ENCODE measurements around the gene HDLBP. TPM values are rescaled to one million over a fixed set of nuclear protein-coding genes. Genes with fewer than 3 reads are reported as not detected.
"Not testable (repeated sequence)": the region's sequence is repeated elsewhere in the genome, so short reads cannot be mapped to it uniquely, and the experiment has no call there.

The HDLBP gene
- polyA plus RNA-seq, 12 donors = 322 to 777 (median 352) TPM

DNA sequence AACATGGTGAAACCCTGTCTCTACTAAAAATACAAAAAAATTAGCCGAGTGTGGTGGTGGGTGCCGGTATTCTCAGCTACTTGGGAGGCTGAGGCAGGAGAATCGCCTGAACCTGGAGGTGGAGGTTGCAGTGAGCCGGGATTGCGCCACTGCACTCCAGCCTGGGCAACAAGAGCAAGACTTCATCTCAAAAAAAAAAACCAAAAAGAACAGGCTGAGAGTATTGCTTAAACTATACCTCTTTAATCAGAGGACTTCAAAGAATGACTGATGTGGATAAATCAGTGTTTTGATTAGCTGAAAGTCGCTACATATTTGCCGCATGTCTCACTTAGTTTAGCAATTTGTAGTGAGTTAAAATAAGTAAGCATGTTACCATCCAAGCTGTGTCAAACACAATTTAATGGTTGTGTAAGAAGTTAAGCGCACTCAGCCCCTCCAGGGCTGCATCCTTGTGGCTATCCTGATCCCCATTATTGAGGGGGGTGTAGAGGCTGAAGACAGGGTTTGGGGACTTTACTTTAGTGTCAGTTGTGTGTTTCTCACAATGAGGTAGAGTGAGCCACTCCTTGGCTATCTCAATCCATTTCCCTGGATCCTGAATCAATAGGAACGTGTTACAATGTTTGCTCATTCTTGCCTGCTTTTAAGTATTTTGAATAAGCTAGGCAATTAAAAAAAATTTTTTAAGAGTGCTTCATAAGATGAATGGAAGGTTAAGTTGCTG is 29.6 kb upstream of the HDLBP start:
- DNase-seq = no peak

DNA sequence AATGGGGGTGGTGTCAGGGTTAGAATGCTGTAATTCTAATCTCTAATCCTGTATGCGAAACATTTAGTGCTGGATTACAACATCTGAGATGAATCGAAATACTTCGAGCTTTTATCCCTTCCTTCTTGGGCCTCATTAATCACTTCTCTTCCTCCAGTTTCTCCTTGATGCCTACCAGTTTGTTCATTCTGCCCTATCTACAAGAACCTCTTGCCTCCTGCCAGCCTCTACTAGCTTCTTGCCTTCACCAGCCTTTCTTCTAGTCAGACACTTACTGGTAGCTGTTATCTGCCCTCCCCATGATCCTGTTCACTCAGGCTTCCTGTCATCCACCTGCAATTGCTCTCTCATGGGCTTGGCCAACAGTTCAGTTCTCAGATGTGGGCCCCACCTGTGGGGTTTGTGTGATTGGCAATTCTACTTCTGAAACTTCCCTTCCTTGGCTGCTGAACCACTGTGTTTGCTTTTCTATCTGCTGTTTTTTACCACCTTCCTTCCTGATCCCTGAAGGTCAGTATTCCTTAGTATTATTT is 25.2 kb upstream of the HDLBP start:
- DNase-seq = no peak

DNA sequence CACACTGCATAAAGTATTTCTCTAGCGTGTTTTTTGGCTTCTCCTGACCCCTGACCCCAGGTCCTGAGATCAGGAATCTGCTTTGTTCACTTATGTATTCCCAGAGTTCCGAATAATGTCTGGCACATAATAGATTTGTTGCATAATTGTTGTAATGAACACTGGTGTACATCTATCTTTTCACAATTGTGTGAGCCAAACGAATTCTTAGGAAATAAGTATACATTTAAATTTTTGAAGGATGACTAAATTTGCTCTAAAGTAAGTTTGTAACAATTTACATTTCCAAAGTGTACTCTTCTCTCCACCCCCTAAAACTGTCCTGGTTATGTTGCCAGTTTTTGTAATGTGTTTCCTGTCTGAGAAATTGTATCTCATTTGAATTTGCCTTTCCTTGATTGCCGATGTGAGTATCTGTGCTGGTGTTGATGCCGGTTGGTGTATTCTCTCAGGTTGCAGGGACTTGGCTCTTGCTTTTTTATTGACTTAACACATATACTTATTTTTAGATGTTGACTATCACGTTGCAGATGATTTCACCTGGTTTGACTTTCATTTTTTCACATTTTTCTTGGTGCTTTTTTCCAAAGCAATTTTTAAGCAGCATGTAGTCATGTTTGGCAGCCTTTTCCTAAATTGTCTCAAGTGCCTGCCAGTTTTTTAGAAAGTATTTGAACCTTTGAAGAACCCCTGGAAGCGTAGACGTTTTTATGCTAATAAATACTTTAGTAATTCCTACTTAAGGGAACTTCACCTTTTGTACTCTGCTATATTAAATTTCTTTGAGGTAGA is 24.6 kb upstream of the HDLBP start:
- DNase-seq = no peak

DNA sequence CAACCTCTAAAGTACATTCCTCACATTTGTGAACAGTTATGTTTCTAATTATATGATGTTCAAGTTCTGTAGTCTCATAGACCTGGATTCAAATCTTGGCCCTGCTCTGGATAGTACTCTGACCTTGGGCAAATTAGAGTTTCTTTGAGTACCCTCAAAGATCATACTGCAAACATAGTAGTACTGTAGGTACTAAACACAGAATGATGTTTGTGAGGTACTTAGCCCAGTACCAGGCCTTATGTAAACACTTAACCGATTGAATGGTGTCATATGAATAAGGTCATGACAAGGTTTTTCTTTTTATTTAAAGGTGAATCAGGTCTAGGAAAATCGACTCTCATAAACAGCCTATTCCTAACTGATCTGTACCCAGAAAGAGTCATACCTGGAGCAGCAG is 19.3 kb upstream of the HDLBP start:
- DNase-seq = no peak

DNA sequence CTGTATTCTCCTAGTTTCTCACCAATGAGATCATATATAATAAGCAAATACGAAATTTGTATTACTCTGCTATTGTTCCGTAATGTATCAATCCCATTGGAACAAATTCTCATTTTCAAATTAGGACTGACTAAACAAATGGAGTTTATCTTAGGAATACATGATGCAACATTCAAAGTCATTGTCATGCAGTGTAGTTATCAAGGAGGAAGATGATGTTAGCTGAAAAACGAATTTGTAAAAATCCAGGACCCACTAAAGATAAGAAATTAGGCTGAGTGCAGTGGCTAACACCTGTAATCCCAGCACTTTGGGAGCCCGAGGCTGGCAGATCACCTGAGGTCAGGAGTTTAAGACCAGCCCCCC is 15.1 kb upstream of the HDLBP start:
- no peak for DNase-seq

DNA sequence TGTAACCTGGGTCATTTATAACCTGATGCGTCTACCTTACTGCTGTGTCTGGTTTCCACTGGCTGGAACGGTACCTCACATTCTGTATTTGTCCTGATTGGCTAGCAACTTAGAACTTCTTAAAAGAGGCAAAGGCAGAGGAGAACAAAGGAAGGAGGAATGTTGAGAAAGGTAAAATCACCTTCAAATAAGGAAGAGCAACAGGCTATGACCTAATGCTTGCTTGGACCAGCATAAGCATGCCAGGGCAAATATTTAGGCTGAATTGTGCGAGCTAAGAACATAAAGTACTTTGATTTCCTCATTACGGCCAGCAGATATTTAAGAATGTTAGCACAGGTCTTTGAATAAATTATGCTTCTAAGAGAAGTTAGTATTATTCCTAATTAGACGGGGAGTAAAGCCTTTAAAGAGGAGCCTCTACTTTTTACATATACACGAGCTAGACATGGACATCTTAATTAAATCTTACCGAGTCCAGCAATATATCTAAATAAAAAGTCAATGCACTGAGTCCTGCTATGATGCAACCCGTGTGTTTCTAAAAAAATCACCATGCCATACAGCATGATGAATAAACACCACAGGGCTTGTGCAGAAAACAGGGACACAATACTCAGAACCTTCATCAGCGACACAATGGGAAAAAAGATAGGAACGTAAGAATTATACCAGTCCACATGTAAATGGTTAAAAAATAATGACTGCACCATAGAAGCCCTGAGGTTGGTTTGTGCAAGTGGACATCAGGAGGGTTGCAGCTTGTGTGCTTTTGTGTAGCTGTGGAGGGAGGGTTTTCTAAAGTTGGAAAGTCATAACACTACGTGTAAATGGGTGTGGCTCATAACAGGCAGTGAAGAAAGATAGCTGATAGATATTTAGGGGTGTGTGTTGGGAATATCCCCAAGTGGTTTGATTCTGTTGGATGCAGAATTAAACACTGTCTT is 14.5 kb upstream of the HDLBP start:
- no peak for DNase-seq

DNA sequence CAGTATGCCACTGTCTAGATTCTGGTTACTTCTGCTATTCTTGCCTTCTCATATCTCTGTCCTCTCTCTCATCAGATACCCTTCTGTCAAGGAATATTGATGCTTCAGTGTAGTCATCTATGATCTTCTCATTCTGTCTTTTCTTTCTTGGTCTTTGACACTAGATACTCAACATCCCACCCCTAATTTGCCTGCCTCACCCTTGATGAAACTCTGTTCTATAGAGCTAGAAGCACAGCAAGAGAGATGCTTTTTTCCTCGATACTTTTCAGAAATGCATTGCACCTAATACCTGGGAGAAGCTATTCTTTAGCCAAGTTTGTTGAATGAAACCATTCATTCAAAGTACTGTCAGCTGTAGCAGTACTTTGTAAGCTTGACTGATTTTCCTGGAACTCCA is 9.8 kb upstream of the HDLBP start:
- no peak for DNase-seq

DNA sequence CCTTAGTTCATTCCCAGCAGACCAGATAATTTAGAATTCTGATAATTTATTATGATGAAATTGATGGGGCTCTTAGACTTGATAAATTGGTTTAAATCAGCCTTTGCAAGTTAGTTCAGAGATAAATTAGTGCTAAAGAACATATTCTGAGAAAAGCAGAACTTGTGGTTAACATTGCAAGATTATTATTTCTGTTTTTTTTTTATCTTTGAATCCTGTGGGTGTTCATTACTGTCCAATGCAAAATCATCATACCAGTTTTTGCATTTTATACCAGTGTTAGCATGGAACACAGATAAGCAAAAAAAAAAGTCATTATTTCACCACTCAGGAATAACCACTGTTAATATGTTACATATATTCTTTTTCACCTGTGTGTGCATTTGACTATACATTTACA is 9.3 kb upstream of the HDLBP start:
- no peak for DNase-seq

DNA sequence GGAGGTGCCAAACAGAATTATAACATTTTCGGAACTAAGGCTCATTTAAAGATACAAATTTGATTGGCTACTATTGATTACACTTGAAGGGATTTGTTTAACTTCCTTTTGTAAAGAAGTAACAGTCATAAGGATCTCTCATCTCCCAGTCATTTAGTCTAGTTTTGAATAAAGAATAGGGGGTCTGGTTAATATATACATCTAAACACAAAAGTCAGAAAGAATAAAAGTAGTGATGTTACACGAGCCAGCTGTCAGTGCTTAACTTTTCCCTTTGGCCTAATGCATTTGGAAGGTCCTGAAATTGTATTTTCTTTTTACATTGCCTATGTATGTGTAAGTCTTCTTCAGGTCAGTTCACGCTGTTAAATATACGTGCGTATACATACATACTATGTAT is 8.3 kb upstream of the HDLBP start:
- DNase-seq = no peak

DNA sequence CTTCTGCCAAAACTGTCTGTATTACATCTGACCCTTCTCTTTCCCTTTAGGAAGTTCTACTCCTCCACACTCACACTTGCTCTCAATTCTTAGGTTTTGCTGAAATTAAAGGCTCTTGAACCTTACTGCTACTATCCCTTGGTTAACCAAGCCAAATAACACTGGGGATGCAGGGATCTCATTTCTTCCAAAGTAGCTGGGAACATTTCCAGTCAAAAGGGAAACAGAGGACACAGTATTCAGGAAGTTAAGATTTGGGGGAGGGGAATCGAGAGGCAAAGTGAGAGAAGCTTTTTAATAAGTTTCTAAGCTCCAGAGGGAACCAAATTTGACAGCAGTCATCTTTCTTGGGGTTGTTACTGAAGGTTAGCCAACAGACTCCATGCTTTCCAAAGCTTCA is 6.4 kb upstream of the HDLBP start:
- DNase-seq = peak; percentile 21

DNA sequence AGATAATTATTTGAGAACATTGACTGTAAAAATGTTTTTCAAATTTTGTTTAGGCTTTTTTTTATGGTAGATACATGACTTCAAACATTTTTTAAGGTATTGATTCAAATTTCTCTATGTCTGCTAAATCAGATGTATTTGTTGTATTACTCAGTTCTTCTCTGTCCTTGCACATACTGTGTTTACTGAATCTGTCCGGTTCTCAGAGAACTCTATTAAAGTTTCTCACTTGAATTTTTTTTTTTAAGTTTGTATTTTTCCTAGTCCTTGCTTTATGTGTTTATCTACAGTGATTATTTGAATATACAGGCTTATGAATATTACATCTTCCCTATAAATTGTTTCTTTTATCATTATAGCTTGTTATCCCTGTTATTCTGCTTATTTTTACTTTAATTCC is 5.6 kb upstream of the HDLBP start:
- DNase-seq = no peak

DNA sequence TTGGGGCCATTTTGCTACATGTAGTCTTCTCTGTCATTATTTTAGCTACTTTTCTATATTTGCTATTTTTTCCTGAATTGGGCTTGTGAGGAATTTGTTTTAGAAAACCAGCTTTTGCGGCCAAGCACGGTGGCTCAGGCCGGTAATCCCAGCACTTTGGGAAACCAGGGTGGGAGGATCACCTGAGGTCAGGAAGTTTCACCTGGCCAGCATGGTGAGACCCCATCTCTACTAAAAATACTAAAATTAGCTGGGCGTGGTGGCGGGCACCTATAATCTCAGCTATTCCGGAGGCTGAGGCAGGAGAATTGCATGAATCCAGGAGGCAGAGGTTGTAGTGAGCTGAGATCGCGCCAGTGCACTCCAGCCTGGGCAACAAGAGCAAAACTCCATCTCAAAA is 4.9 kb upstream of the HDLBP start:
- DNase-seq = no peak

DNA sequence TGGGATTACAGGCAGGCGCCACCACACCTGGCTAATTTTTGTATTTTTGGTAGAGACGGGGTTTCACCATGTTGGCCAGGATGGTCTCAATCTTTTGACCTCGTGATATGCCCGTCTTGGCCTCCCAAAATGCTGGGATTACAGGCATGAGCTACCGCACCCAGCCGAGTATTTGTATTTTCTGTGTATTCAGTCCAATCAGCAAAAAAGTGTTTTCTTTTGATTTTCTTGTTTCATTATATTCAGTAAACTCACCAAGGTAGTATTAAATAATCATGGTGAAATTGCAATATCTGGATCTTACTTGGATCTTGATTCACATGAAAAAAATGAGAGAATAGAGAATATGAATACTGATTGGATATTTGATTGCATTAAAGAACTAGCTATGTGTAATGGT is 3.4 kb upstream of the HDLBP start:
- not testable (repeated sequence) for DNase-seq

DNA sequence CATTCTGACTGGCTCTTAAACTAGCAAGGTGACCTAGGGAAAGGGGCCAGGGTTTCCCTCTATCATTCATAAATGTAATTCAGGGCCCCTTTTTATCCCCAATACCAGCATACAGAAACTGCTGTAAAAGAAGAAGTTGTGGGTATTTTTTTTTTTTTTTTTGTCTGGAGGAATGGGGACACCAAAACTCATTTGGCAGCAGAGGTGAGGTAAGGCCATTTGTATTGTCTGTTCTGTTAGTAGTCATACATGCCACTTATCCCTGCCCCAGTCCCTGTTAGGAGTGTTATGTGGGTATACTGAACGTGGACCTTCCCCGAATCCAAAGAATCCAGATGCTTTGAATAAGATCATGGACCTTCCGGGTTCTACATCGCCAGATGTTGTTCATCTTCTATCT is 1.9 kb upstream of the HDLBP start:
- DNase-seq = no peak

DNA sequence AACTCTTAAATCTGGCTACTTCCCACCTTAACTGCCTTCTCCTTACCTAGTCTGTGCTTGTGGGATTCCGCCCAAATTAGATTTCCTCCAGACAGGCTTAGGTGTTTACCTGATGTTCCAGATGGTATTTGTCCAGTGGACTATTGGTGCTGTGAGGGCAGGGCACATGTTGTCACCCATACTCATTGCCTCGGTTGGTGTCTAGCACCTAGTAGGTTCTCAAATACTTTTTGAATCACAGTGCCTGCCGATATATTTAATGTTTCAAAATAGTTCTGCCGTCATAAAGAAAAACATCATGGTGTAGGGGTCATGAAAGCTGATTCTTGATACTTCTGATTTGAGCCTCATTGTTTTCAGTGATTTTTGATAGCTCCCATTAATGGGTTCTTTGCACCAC is 1.4 kb upstream of the HDLBP start:
- DNase-seq = no peak

DNA sequence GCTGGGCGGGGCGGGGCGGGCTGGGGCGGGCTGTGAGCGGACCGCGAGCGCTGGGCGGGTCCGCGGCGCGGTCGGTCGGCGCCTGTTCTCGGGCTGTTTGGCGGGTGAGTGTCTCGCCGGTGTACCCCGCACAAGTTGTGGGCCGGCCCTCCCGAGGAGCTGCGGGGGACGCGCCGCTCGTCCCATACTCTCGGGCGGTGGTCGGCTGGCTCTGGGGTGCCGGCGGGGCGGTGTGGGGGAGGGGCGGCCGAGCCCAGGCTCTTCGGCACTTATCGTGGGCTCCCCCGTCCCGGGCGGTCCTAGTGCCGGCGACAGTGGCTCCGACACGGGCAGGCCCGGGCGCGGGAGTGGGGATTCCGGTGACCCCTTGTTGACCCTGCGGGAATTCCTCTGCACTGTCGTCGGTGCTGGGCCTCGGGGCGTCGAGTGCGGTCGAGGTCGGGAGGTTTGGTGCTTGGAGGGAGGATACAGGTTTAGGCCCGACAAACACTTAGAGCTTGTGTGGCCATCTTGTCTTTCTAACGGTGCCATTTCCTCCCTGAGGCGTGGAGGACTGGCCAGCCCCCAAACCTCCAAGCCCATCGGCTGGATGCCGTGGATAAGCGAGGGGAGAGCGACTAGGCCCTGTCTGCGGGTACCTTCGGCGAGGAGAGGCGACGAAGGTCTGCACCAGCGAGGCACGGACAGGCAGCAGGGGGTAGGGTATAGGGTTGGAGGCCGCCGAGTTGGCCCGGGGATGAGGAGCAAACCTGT is 583 bp upstream of the HDLBP start, which contains the start of gene SEPTIN2:
SEPTIN2 (plus strand) TSS at position 47 of the 753 bp plus-strand sequence. CDS start 8,308 bp downstream, outside the sequence.
- DNase-seq = peak; percentile 76

DNA sequence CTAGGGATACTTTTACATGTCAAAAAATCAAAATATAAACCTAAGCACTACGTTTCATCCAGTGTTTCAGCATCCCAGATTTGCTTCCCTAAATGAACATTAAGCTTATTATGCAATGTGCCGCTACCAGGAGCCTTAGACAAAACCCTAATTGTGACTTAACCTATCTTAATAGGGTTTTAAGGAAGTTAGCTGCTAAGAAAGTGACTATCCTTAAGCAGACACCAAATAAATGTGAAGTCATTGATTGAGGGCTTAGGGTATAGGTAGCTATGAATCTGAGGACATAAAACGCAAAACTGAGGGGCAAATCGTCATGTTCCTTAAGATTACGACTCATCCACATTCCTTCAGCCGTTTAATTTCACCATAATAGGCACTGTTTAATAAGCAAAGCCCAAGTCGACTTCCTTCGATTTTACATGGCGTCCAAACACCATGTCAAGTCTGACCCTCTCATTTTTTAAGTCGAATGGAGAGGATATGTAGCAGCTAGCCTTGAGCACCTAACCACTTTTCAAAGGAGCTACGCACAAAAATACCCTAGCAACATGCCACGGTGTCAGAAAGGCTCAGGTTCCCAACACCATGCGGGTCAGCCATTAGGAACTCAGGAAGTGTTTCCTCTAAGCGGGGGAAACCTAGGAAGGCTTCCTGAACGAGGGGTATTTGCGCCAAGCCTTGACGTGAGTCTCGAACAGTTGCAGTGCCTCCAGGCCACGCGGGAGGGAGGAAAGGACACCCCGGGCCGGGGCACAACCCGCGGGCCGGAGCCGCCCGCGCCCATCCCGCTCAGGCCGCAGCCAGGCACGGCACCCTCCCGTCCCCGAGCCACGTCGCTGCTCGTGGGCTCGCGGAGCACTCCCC is 1.0 kb downstream of the HDLBP start:
- DNase-seq = peak; percentile 56

DNA sequence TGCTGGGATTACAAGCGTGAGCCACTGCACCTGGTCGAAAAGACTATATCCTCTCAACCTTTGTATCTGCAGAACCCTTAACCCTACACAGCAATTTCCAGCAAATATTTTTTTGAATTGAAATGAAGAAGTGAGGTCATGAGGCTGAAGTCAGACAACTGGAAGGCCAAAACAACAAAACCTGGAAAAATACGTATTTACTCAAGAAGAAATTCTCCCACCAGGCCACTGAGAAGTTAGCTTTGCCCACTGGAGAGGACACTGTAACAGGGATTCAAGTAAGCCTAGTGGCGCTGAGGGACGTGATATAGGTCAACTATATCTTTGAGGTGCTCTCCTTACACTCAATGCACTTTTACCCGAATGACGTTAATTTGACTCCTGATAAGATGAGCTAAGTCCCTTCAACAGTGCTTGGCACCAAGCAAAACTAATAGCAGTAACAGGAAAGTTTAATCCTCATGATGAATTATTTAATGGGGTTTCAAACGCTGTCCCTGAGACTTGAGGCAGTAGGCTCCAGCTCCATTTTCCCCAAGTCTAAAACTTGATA is 1.9 kb downstream of the HDLBP start:
- no peak for DNase-seq

DNA sequence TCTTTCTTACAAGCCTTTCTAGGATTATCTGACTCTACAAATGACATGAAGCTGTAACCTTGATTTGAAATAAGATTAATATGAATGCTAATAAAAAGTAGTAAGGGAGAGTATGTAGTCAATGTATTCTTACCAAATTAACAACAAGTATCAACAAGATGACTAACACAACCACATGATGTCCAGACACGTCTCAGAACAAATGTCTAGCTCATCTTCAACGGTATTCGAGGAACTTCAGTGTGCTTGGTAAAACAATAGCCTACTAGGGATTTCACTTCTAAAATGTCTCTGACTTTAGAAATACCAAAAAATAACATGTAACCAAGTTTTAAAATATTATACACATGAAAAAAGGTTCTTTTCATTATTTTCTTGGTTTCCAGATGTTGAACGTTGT is 3.4 kb downstream of the HDLBP start:
- DNase-seq = no peak

Data from muscle of arm (tissue), 12 donors.